Measurements from ENCODE around the gene COL1A2. TPM values are rescaled to one million over a fixed set of nuclear protein-coding genes. Genes with fewer than 3 reads are reported as not detected.

COL1A2 gene
- total RNA-seq, 1 donor from 2014 or later = 6,748 TPM

- Histone ChIP-seq H3K9ac (ENCODE audit: low read length) (peak overlapping the region; percentile 14), H2AFZ (ENCODE audit: low read depth, low read length) (no peak overlapping the region), H3K36me3 (ENCODE audit: insufficient read depth, low read length) (peaks cover 97% of the 10 kb centered on the region), H3K27ac (ENCODE audit: low read depth, low read length) (peak overlapping the region; percentile 26), H3K4me1 (ENCODE audit: insufficient read depth, low read length) (peaks cover 54% of the 10 kb centered on the region), H4K20me1 (ENCODE audit: insufficient read depth, low read length) (peaks cover 72% of the 10 kb centered on the region), H3K4me2 (ENCODE audit: low read length) (no peak overlapping the region), H3K79me2 (ENCODE audit: insufficient read depth, low read length) (peaks cover 40% of the 10 kb centered on the region), H3K27me3 (ENCODE audit: insufficient read depth, low read length) (no peaks in the 10 kb centered on the region), H3K4me3 (ENCODE audit: insufficient read depth, low read depth, low read length) (no peak overlapping the region), H3K9me3 (ENCODE audit: insufficient read depth, low read depth, low read length) (no peaks in the 10 kb centered on the region)
- Mint-ChIP-seq H3K4me3 (ENCODE audit: unreplicated experiment) (peak overlapping the region; percentile 45), H3K36me3 (ENCODE audit: low read depth, unreplicated experiment) (peaks cover 41% of the 10 kb centered on the region), H3K9me3 (ENCODE audit: unreplicated experiment) (no peaks in the 10 kb centered on the region), H3K4me1 (ENCODE audit: low read depth, unreplicated experiment) (peaks cover 64% of the 10 kb centered on the region), H3K27me3 (ENCODE audit: low read depth, unreplicated experiment) (no peaks in the 10 kb centered on the region), H3K27ac (ENCODE audit: unreplicated experiment) (peak overlapping the region; percentile 83)
- FAIRE-seq (no peak), DNase-seq (ENCODE audit: low read depth) (no peak)
- TF ChIP-seq EZH2 (IDR thresholded peaks at IDR 0.05; ENCODE audit: insufficient read depth, low read length) (no peak), CTCF (IDR thresholded peaks at IDR 0.05; ENCODE audit: insufficient read depth, low read depth, low read length) (no peak)
These were observed 23.2 kb downstream of the COL1A2 start for GRCh38 chr7:94417901-94418300.

DNA sequence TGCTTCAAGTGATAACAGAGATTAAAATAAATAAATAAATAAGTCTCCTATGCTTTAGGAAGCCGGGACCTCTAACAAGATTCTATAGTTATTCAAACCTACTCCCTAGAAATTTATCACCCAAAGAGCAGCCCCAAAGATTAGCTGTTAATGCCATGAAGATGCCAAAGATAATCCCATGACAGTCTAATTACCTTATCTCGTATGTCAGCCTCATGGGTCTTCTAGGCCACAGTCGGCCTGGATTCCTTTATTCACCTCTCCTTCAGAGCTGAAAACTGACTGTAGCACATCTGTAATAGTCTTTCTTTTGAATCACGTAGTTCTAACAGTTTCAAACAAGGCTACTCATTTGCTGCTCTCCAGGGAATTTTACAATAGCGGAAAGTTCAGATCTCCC is 24.2 kb downstream of the COL1A2 start:
- H3K36me3 Mint-ChIP-seq (ENCODE audit: low read depth, unreplicated experiment) = peaks cover 42% of the 10 kb centered on the region
- H2AFZ ChIP-seq (ENCODE audit: low read depth, low read length) = no peak overlapping the region
- peak overlapping the region; percentile 83 for H3K27ac Mint-ChIP-seq (ENCODE audit: unreplicated experiment)
- H3K36me3 ChIP-seq (ENCODE audit: insufficient read depth, low read length) = peaks cover 95% of the 10 kb centered on the region
- DNase-seq (ENCODE audit: low read depth) (no peak), FAIRE-seq (peak; percentile 34)
- H3K9me3 ChIP-seq (ENCODE audit: insufficient read depth, low read depth, low read length) = no peaks in the 10 kb centered on the region
- no peak overlapping the region for H3K4me3 ChIP-seq (ENCODE audit: insufficient read depth, low read depth, low read length)
- H3K9ac ChIP-seq (ENCODE audit: low read length) = peak overlapping the region; percentile 41
- H3K4me1 ChIP-seq (ENCODE audit: insufficient read depth, low read length) = peaks cover 51% of the 10 kb centered on the region
- no peak overlapping the region for H3K4me3 Mint-ChIP-seq (ENCODE audit: unreplicated experiment)
- peaks cover 73% of the 10 kb centered on the region for H4K20me1 ChIP-seq (ENCODE audit: insufficient read depth, low read length)
- no peaks in the 10 kb centered on the region for H3K9me3 Mint-ChIP-seq (ENCODE audit: unreplicated experiment)
- no peak for TF ChIP-seq CTCF (IDR thresholded peaks at IDR 0.05; ENCODE audit: insufficient read depth, low read depth, low read length)
- TF ChIP-seq EZH2 (IDR thresholded peaks at IDR 0.05; ENCODE audit: insufficient read depth, low read length) = no peak
- no peak overlapping the region for H3K4me2 ChIP-seq (ENCODE audit: low read length)
- H3K27ac ChIP-seq (ENCODE audit: low read depth, low read length) = peak overlapping the region; percentile 41
- no peaks in the 10 kb centered on the region for H3K27me3 ChIP-seq (ENCODE audit: insufficient read depth, low read length)
- H3K4me1 Mint-ChIP-seq (ENCODE audit: low read depth, unreplicated experiment) = peaks cover 63% of the 10 kb centered on the region
- H3K27me3 Mint-ChIP-seq (ENCODE audit: low read depth, unreplicated experiment) = no peaks in the 10 kb centered on the region
- H3K79me2 ChIP-seq (ENCODE audit: insufficient read depth, low read length) = peaks cover 36% of the 10 kb centered on the region

DNA sequence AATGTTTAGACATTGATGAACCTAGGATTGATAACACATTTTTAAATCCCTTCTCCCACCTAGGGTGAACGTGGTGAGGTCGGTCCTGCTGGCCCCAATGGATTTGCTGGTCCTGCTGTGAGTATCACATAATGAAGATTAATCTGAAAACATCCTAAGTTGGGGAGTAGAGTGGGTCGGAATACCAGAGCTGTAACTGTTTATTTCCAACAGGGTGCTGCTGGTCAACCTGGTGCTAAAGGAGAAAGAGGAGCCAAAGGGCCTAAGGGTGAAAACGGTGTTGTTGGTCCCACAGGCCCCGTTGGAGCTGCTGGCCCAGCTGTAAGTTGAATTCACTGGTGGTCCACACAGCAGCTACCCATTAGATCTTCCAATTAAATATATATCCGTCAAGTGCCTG is 25.6 kb downstream of the COL1A2 start:
- H3K27me3 Mint-ChIP-seq (ENCODE audit: low read depth, unreplicated experiment) = no peaks in the 10 kb centered on the region
- Histone ChIP-seq H3K36me3 (ENCODE audit: insufficient read depth, low read length) (peaks cover 97% of the 10 kb centered on the region), H3K27ac (ENCODE audit: low read depth, low read length) (no peak overlapping the region), H3K9me3 (ENCODE audit: insufficient read depth, low read depth, low read length) (no peaks in the 10 kb centered on the region), H3K4me1 (ENCODE audit: insufficient read depth, low read length) (peaks cover 43% of the 10 kb centered on the region), H3K27me3 (ENCODE audit: insufficient read depth, low read length) (no peaks in the 10 kb centered on the region), H3K4me3 (ENCODE audit: insufficient read depth, low read depth, low read length) (no peak overlapping the region), H3K4me2 (ENCODE audit: low read length) (no peak overlapping the region), H4K20me1 (ENCODE audit: insufficient read depth, low read length) (peaks cover 81% of the 10 kb centered on the region), H3K79me2 (ENCODE audit: insufficient read depth, low read length) (peaks cover 23% of the 10 kb centered on the region), H3K9ac (ENCODE audit: low read length) (peak overlapping the region; percentile 27), H2AFZ (ENCODE audit: low read depth, low read length) (no peak overlapping the region)
- peak overlapping the region; percentile 83 for H3K27ac Mint-ChIP-seq (ENCODE audit: unreplicated experiment)
- no peaks in the 10 kb centered on the region for H3K9me3 Mint-ChIP-seq (ENCODE audit: unreplicated experiment)
- H3K36me3 Mint-ChIP-seq (ENCODE audit: low read depth, unreplicated experiment) = peaks cover 52% of the 10 kb centered on the region
- FAIRE-seq (peak; percentile 47), DNase-seq (ENCODE audit: low read depth) (no peak)
- peaks cover 65% of the 10 kb centered on the region for H3K4me1 Mint-ChIP-seq (ENCODE audit: low read depth, unreplicated experiment)
- H3K4me3 Mint-ChIP-seq (ENCODE audit: unreplicated experiment) = peak overlapping the region; percentile 59
- TF ChIP-seq CTCF (IDR thresholded peaks at IDR 0.05; ENCODE audit: insufficient read depth, low read depth, low read length) (no peak), EZH2 (IDR thresholded peaks at IDR 0.05; ENCODE audit: insufficient read depth, low read length) (no peak)
